Activated CD8-positive, alpha-beta memory T cell treated with anti-CD3 and anti-CD28 coated beads for 48 hours (primary cell): ENCODE measurements around the gene TEX28.
"Not testable (repeated sequence)": the region's sequence is repeated elsewhere in the genome, so short reads cannot be mapped to it uniquely, and the experiment has no call there.

Experiments used
- DNase-seq, 3 experiments: peaks; one replicate each; pipeline ENCODE4 v3.0.0-alpha.2; 2020; ENCODE audit warnings: low read depth in 2 of 3, low spot score in 2 of 3

TEX28 gene, protein sequence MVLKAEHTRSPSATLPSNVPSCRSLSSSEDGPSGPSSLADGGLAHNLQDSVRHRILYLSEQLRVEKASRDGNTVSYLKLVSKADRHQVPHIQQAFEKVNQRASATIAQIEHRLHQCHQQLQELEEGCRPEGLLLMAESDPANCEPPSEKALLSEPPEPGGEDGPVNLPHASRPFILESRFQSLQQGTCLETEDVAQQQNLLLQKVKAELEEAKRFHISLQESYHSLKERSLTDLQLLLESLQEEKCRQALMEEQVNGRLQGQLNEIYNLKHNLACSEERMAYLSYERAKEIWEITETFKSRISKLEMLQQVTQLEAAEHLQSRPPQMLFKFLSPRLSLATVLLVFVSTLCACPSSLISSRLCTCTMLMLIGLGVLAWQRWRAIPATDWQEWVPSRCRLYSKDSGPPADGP

DNA sequence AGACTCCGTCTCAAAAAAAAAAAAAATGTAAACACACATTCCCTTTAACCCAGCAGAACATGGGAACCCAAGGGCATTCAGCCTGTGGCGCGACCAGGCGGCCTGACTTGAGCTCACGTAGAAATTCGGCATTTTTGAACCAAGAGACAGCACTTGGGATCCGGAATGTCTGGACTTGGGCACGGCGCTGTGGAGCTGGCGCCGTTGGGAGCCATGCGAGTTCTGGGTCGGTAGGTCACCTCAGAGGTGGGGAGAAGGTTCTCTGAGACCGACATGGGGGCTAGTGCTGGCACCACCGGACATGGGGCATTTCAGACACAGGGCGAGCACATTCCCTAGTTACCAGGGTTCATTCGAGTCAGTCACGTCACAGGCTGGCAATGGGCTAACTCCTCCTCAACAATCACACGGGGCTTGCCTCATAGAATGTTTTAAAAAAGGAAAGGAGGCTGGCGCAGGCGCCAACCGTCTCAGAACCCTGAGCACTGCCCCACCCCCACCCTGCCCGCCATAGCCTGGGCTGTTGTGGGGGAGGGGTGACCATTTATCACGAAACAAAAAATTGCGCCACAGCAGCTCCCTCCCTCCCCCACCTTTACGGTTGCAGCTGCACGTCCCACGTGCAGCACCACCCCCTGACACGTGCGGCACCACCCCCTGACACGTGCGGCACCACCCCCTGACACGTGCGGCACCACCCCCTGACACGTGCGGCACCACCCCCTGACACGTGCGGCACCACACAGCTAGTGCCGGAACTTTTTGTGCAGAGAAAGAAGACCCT is at the start of gene TEX28:
TEX28 (minus strand) TSS at position 334 of the 784 bp plus-strand sequence. CDS start 3,007 bp downstream, outside the sequence.
- no peak for DNase-seq

DNA sequence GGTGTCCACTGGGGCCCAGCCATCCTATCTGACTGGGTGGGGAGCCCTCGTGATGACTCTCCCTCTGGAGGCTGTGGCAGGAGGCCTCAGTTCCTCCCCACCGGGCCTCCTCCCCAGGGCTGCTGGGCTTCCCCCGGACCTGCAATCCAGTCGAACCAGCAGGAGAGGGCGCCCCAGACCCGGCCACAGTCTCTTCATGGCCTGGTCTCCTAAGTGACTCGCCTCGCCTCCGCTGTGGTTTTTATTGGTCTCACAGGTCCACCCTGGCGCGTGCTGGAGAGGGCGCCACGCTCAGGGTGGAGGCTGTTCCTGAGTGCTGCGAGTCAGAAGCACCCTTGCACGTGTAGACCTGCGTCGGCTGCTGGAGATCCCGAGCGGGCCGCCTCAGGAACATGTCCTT is 48.7 kb upstream of the TEX28 start:
- DNase-seq = not testable (repeated sequence)

DNA sequence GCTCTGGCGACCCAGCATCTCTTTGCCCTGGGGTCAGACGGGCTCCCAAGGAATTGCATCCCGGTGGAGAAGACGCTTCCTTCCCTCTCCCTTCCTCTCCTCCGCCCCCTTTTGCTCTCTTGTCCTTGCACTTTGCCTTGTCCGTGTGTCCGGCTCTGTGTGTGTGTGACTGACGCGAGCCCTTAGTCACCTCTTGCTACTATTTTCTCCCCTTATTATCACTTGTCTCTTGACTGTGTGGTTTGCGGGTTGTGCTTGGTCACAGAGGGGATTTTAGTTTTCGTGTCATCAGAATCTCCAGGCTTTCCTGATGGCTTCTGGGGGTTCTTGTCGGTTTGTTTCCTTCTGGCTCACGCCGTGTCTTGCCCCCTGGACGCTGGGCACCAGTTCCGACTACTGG is 48.1 kb upstream of the TEX28 start:
- not testable (repeated sequence) for DNase-seq

DNA sequence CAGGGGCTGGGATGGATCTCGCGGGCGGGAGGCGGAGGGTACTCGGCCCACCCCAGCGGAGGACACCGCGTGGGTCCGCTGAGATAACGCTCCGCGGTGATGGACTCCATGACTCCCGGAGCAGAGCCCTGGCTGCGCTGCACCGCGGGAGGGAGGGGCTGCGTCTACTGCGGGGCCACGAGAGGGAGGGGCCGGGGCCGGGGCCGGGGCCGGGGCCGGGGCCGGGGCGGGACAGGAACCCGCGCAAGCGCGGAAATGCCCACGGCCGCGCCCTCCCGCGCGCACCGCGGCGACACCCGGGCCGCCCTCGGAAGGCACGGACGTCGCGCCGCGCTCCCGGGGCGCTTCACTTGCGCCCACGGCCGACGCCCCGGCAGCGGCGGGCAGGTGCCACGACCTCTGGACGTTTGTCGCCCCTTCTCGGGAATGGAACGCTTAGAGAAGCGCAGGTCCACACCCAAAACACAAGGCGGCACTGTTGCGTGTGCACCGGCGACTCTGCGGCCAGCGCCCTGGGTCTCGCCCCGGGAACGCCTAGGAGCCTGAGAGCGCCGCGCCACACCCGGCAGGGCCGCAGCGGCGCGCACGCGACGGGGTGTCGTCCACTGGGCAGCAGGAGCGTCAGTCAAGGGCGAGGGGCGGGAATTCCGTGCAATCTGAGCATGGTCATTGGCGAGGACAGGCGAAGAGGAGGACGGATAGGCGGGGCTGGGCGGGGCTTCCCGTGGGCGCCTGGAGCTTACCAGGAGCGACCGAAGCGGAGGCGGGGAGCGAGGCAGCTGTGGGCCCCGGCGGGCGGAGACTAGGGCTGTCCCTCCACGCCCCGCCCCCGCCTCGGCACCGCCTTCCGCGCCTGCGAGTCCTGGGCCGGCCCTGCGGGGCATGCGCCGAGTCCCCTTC is 46.7 kb upstream of the TEX28 start:
- not testable (repeated sequence) for DNase-seq

DNA sequence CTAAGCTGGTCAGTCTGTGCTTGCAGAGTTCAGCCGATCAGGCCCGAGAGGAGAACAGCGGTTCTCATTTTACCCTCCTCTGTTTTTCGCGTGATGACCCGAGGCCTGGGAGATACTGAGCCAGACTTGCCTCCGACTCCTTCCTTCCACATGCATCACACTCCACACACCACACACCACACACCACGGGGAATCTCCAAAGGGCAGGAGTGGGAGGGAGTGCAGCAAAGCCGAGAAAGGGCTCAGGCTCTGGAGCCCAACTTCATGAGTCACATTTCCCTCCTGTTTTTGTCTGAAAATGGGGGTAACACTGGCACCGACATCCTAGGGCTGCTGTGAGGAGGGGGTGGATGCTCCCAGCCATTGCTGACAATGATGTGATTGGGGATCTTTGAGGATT is 39.6 kb upstream of the TEX28 start:
- DNase-seq = no peak

DNA sequence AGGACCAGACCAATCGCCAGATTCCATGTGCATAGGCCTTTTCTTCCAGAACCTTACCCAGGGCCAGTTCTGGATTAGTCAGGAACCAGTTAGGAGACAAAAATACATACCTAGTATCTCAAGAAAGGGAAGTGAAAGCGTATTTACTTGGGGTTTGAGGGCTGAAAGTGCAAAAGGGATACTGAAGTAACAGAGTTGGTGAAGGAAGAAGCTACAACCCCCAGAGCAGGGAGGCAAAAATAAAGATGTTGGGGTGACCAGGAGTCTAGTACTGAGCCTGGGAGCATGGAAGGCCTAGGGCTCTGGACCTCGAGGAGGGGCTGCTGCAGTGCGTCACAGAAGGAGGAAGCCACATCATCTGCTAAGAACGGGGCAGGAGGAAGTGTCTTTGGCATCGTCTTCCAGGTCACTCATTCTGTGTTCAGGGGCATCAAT is 38.9 kb upstream of the TEX28 start:
- no peak for DNase-seq

DNA sequence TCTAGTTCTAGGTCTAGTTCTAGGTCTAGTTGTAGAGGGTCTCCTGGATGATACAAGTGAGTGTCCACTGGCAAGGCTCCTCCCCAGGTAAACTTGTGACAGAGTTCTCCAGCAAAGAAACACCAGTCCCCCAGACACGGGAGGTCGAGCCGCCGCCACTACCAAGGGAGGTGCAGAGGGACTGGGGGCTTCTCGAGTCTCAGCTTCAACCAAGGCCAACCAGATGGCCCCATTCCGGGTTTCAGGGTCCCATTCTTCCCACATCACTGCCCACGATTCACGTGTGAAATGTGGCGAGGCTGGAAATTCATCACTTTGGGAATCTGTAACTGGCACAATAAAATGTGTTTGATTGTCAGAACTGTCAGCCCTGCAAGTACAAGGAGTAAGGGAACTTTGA is 38.2 kb upstream of the TEX28 start:
- no peak for DNase-seq

DNA sequence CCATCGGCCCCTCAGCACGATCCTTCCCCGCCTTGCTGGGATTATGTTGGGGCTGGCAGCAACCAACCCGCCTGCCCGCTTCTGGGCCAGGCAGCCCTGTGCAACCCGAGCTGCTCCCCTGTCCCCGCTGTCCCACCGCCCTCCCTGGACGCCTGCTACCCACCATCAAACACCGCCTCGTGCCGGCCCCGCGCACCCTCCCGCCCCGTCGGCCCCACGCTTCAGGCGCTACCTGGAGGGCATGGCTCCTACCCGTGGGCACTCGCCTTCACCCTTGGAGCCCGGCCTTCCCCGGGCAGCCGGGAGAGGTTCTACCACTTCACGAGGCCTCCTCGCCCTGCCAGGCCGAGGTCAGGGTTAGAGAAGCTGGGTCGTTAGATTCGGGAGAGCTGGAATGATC is 37.6 kb upstream of the TEX28 start:
- no peak for DNase-seq

DNA sequence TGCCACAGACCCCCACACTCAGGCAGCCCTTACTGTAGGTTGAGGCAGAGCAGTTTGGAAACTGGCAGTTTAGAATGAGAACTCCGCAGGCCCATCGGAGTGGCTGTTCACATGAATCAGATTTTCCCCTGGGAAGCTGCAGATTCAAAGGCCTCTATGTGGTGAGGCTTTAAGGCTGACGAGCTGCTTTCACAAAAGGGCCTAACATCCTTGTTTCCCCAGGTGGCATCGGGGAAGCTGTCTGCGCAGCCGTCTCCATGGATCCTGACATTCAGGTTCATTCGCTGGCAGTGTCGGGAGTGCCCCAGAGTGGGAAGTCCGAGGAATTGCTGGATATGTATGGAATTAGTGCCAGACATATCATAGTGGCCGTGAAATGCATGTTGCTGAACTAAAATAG is 34.4 kb upstream of the TEX28 start:
- no peak for DNase-seq

DNA sequence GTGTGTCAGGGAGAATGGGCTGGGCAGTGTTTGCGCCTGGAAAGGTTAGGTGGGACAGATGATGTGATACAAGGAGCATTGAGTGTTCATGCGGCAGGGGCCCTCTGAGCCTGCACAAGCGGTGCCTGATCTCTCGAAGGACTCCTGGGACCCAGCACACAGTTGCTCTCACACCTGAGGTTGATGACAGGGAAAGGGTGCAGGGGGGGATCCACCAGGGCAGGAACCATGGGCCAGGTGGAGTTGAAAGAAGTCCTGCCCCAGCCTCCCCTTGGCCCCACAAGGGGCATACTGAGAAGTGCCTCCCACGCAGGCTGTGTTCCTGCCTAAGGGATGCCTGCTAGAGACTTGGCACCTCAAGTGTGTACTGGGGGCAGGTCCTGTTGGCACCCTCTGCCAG is 33.7 kb upstream of the TEX28 start:
- DNase-seq = no peak

DNA sequence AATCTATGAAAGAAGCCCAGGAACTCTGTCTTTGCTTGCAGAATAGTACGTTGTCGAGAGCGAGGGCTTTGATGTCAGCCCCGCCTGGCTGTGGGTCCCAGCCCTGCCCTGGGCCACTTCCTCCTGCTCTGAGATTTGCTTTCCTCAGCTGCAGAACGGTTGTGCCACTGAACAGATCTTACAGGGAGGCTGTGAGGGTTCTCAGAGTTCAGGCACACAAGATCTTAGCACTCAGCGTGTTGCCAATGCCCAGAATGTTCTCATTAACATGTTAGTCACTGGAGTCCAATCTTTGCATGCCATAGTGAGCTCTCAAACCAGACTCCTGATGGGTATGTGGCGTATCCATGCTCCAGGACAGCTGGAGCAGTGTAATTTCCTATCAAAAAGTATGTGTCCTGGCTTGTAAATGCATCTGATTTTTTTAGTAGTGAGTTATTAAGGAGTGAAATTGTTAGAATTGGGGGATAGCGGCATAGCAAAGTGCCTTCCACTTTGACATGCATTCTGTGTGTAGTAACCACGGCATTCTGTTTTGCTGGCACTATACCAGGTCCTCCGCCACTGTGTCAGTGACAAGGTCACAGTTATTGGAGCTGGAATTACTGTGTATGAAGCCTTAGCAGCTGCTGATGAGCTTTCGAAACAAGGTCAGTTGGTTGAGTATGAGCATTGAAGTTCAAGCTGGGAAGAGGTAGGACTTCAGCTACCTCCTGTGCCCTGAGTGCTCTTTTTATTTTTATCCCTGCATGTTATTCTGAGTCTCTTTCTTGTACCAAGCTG is 32.3 kb upstream of the TEX28 start:
- no peak for DNase-seq

DNA sequence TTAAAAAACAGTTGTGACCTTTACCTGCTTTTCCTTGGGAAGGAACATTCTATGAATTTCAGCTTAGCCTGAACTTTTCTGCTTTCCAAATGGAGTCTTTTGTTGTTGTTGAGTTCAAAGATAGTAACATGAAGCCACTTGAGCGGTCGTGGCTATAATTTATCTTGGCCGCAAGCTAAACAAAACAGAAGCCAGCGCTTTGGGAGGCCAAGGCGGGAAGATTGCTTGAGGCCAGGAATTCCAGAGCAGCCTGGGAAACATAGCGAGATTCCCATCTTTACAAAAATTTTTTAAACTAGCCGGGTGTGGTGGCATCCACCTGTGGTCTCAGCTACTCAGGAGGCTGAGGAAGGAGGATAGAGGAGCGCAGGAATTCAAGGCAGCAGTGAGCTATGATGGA is 30.6 kb upstream of the TEX28 start:
- no peak for DNase-seq

DNA sequence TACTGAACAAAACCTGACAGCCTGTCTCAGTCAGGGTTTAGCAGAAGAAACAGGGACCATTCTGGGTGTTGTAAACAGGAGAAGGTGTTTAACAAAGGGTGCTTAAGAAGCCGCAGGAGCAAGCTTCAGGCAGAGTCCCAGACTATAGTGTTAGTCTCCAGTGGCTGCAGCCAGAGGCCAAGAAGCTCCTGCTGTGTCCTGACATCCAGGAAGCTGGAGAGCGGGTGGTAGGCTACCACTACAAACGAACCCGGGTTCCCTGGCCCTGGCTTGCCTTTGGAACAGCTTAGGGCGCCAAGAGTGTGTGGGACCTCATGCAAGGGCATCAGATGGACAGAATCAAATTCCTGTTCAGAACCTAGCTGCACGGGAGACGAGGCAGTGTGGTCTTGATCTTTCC is 28.6 kb upstream of the TEX28 start:
- DNase-seq = no peak

DNA sequence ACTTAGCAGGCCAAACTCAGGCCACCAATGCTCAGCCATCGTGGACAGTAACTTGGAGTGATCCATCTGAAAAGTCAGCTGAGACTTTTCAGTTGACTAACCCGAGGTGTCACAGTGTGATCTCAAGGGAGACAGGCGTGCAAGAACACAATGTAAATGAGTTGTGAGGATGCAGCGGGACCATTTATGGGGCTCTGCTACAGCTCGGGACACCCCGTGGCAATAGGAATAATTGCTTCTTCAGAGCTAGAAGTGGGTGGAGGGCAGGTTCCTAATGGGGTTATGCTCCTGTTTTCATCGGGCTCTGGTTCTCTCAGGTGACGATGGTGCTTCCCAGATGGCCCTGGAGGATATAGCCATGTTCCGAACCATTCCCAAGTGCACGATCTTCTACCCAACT is 28.0 kb upstream of the TEX28 start:
- no peak for DNase-seq

DNA sequence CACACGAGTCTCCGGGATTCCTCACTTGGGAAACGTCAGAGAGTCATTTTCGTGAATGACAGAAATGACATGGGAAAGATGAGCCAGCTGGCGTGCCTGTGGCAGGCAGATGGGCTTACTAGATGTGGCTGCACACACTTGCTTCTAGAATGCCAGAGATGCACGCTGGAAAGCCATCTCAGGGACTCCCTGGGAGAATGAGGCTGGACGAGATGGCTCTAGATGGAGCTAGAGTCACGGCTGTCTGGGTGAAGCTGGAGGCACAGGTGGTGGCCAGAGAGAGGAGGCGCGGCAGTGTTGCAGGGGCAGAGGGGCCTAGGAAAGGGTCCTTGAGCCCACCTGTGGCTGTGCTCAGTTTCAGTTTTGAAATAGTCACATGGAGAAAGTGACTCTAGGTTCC is 26.7 kb upstream of the TEX28 start:
- DNase-seq = no peak

DNA sequence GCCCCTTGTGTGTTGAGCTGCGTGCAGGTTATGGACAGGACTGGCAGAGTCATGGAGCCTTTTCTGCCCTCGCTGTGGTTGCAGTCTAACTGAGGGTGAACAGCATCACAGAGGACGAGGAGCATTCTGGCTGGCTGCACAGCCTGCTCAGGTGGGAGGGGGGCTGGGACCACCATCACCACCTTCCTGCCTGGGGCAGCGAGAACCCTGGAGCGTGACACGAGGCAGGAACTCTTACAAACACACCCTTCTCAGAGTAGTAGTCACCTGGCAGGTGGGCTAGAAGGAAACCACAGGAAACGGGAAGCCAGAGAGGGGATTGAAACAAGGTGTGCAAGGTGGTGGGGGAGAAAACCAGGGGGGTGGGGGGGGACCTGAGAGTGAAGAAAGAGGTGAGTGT is 26.2 kb upstream of the TEX28 start:
- DNase-seq = no peak

DNA sequence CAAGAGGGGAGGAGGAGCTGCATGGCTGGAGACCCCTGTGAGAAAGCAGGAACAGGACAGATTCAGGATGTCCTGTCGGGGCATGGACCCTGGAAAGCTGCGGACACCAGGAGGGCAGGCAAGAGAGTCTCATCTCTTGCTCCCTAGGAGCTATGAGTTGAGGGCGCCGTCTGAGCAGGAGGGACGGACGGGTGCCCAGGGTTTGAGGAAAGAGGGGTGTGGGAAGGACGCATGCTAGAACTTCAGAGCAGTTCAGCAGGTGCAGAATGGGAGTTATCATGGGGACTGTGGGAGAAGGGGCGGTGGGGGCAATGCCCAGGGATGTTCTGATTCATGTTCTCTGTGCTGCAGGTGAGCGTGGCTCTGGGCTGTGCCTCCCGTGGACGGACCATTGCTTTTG is 25.5 kb upstream of the TEX28 start:
- DNase-seq = no peak

DNA sequence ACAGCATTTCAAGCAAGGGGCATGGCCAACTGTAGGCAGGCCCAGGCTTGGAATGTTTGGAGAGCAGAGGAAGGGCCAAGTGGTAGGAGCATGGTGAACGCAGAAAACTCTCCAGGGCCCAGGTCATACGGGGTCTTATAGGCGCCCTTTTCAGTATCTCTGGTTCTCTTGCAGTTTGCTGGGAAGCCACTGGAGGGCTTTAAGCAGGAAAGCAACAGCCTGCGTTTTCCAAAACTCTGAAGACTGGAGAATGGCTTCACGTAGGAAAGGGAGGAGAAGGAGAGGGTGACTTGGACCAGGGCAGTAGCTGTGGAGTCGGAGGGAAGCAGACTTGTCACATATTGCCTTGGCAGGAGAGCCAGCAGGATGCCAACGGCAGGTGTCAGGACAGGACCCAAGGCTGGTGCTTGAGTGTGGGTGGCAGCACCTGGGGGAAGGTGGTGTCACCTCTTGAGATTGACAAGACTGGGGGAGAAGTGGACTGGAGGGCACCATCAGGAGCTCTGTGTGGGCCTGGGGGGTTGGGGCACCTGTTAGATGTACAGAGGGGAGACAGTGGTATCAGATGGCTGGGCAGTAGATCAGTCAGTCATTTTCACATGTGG is 22.6 kb upstream of the TEX28 start:
- no peak for DNase-seq

DNA sequence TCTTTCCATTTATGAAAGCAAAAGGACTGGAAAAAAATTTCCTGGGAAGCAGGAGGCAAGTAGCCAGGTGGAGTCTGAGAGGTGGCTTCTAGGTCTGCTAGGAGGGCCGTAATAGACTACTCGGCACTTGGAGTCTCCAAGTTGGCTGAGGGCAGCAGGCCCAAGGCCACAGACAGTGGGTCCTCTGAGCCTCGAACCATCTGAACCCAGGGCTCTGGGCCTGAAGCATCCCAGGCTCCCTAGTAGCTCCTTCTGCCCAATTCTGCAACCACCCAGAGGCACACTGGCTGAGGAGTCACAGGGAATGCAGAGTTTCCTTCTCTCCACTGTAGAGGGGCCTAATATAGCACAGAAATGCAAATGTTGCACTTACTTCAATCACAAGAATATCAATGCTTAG is 20.5 kb upstream of the TEX28 start:
- DNase-seq = no peak

DNA sequence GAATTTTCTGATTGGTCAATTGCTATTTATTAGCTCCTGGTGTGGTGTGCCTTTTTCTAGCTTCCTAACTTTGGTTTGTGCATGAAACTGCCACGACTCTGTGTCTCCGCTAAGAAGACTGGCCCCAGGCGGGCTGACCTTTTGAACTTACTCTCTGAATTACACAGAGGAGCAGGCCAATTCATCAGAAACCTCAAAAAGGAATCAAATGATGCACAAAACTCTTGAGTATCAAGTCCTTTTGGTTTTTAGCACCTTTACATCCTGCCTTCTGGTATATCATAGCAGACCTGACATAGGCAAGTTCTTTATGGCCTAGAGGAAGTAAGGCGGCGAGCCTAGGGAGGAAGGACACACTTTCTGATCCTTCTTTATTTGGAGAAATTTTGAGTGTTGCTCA is 18.2 kb upstream of the TEX28 start:
- no peak for DNase-seq
